GM21723 (cell line): ENCODE measurements around the gene B3GAT3.
"Not testable (repeated sequence)": the region's sequence is repeated elsewhere in the genome, so short reads cannot be mapped to it uniquely, and the experiment has no call there.

Experiments used
- ATAC-seq: cut with Tn5 transposase; IDR thresholded peaks from one replicate; pipeline ENCODE4 v1.9.1; 2021; ENCODE audit warnings: mild to moderate bottlenecking, moderate library complexity; ENCODE audit not compliant: unreplicated experiment

The B3GAT3 gene

DNA sequence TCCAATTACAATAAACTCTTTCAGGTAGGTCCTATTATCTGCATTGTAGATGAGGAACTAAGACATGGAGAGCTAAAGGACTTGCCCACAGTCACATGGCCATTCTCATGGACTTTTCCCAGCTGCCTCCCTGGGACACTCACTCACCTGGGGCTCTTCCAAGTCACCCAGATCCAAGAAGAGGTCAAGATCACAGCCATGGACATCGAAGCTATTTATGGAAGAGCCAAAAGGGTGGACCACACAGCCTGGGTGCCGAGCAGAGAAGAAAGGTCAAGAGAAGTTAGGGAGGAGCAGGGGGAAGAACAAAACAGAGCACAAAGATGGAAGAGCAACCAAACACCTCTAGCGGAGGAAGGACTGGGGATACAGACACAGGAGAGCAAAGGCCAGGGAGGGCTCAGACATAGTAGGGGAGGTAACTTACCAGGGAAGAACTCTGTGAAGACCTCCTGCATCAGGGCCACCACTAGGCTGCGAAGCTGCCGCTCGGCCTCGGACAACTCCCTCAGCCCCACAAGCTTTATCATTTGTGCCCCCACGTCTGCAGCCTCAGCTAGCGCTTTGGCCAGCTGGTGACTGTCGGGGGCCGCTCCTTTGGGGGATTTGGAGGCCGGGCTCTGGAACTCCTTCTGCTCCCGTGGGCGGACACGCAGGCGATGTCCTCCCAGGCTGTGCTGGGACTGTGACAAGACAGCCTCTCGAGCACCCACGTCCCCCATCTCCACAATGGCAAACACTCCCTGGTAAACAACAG, 40.6 kb downstream of the B3GAT3 start:
- no peak for ATAC-seq

DNA sequence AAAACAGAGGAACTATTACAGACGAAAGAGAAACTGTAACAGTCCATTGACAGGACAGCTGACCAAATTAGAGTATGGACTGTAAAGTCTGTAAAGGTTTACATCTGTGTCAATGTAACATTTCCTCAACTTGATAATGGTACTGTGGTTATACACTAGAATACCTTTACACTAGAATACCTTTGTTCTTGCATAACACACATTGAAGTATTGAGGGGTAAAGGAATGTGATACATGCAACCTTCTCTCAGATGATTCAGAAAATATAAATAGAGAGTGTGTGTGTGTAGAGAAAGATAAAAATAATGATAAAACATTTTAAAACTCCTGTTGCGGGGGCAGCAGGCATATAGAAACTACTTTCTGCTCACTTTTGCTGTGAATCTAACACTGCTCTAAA, 42.5 kb downstream of the B3GAT3 start:
- ATAC-seq: no peak

DNA sequence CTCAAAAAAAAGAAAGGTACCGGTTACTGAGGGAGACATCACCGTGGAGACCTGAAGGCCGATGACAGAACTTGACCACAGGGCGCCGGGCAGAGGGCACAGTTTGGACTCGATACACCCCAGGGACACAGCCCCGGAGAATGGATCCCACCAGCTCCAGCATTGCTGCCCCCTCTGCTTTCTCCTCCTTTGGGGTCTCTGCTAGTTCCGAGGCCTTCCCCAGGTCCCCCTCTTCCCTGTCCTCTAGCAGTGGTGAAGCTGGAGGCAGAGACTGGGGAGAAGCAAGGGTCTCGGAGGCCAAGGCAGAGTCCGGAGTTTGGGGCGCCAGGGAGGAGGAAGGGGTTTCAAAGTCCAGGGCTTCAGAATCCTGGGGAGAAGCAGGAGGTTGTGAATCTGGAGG, 43.2 kb downstream of the B3GAT3 start:
- no peak for ATAC-seq

DNA sequence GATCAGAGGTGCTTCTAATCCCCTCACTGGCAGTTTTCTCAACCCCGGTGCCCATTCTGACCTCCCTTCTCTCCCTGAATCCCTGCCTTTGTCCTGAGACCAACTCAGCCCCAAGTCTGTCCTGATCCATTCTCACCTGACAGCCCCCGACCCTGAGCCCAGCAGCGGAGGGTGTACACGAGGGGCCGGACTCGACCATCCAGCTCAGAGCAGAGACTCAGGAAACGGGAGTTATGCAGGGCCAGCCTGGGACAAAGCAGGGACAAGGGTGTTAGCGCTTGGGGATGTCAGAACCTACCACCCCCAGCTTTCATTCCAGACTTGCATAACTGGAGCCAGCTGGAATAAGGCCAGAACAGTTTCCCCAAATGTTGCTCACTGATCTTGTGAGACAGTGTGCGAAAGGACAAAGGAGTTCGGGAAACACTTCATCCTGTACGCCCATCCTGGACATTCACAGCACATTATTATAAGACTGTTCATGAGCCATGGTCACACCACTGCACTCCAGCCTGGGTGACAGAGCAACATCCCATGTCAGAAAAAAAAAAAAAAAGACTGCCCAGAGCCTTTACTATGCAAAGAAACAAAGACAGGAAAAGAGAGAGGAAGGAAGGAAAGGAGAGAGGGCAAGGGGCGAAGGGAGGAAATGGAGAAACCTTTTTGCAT, 44.6 kb downstream of the B3GAT3 start:
- ATAC-seq: no peak

DNA sequence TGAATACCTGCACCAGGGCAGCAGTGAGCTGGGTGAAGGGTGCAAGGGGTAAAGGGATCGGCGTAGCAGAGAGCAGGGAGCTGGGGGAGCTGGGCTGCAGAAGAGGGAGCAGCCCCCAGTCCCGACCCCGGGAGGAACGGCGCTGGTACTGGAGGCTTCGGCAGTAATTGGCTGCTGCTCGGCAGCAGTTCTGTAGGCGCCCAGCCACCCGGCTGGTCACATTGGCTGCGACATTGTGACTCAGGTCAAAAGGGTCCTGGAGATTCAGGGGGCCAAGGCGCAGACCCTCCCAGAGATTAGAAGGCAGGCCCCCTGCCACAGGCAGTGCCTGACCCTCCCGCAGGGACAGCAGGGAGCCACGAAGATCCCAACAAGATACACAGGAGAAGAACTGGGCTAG, 45.9 kb downstream of the B3GAT3 start:
- ATAC-seq: no peak

DNA sequence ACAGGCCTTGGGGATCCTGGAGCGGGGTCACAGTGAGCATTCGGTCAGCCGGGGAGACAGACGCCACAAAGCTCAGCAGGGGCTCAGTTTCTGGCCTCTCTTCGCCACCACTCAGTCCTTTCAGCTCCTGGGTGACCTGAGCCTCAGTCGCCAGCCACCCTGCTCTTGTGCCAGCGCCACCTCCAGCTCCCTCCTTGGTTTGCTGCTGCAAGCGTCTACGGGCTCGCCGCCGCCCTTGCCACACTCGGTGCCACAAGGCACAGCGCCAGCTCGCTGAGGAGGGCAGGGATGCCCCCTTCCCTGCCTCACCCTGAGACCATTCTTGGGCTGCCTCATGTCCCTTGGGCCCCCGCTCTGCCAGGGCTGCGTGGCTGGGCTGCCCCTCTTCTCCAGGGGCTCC, 46.6 kb downstream of the B3GAT3 start:
- no peak for ATAC-seq

DNA sequence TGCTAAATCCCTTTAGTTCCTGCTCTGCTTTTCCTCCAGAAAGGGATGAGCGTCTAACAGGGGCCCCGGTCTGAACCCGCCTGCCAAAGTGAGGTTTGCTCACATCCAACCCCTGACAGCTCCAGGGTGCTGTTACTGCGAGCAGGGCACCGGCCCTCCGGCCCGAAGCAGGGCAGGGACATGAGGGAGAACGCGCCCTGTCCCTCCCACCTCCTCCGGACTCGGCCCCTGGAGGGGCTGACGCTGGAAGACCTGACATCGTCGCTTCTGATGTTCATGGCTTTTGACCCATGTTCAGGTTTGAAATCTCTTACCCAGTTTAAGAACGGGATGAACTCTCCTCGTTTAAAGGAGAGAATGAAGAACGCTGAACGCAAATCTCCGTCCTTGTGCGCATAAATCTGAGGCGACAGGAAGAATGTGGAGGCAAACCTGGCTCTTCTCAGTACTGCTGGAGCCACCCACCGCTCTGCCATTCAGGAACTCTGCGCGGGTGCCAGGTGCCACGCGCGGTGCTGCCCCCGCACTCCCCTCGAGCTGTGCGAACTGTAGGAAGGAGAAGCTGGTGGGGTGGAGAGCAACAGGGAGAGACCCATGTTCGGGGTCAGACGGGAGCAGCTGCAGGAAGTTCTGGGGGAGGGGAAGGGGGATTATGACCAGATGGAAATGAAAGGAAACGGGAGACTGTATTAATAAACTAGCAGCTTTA, 47.3 kb downstream of the B3GAT3 start:
- ATAC-seq: no peak

DNA sequence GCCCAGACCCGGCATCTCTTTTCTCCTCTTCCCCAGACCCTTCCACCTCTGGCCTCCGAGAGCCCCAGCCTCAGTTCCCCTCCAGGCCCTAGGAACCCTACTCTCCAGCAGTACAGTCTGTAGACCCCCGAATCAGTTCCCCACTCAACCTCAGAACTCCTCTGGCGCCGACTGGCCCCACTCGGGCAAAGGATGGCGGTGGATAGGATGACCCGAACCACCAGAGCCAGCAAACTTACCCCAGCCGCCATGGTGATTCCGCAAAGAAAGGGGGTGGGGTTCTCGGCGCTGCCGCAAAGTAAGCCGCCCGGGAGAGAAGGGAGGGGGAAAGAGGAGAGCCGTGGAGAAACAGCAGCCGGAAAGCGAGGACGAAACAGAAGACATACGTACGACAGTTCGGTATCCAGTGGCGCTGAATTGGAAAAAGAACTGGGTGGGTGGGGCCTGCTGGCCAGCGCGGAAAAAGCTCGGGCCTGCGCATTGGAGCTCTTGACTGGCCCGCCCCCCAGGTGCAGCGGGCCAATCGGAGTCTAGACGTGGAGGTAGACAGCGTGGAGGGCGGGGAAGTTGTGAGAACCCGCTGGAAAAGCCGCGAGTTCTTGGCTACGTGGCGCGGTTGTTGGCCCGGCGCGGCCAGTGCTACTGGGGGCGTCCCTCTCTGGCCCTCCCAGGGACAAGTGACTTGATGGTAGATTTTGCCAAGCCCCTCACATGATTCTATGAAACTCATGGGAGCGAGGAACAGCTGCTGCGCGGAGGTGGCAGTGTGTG, 48.0 kb downstream of the B3GAT3 start, which contains the start of gene EEF1G:
Gene EEF1G (minus strand): TSS at position 300 of the 771 bp plus-strand sequence. CDS start 49 bp downstream, at position 251.
- peak; percentile 84 for ATAC-seq

DNA sequence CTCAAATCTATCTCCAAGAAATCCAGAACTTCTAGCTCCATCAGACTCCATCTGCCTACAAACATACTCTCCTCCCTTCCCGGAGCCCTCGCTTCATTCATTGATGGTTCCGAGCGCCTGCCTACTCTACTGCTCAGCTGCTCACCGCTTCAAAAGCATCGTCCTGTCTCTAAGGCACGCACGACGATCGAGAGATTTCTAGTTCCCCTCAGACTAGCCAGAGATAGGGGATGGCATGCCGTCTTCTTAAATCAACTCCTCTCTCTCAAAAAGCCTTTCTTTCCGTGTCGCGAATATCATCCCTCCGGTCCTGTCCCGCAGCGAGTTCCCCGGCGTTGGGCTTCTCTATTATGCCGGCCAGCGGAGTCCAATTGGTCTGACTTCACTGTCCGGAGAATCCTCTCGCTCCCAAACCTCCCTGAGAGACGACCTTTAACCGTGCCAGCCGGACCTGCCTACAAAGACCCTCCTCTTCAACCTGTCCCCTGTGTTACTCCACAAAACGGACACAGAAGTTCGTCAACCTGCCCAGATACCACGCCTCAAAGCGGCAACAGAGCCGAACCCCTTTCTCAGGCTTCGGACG, 48.7 kb downstream of the B3GAT3 start:
- ATAC-seq: no peak

DNA sequence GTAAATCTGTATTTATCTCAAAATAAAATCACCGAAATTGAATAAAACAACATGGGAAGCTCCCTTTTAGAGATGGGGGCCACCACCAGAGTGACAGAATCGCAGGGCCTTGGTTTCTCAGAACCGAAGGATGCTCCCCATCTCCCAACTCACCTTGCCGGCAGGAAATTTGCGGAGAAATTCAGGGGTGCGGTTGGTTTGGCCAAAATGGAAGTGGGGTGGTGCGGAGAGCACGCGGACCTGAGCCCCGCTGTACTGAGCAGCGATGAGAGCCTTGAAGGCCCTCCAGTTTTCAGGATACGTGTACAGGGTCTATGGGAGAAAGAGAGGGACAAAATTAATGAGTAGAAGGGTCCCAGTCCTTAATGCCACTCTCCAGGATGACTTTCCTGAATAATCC, 49.4 kb downstream of the B3GAT3 start:
- ATAC-seq: no peak

DNA sequence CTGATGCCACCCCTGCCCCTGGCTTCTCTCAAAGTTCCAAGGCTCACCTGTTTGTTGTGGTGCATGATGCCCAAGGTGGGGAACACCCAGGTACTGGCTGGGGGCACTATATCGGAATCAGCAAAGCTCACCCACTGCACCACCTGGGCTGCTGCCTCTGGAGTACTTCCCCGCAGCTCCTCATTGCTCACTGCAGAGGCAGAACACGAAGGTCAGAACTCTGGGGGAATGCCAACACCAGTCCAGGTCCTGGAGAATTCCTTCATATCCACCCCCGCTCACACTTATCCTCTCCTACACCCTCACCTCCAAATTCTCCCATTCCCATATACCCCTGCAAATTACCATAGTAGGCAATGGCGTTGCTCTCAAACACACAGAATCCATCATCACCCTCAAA, 50.3 kb downstream of the B3GAT3 start:
- ATAC-seq: not testable (repeated sequence)

DNA sequence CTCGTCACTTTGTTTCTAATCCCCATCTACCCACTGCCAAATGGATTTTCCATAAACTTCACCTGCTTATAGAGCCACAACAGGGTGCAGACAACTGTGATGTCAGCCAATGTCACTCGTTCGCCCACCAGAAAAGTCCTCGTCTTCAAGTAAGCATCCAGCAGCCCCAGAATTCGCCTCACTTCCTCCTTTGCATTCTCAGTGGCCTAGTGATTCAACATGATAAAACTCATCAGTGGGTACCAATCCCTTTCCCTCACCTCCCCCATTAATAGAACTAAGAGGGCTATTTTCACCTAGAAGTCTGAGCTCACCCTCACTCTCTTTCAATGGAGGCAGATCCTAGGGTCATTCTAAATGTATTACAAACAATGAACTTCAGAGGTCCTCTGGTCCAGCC, 50.9 kb downstream of the B3GAT3 start:
- not testable (repeated sequence) for ATAC-seq

DNA sequence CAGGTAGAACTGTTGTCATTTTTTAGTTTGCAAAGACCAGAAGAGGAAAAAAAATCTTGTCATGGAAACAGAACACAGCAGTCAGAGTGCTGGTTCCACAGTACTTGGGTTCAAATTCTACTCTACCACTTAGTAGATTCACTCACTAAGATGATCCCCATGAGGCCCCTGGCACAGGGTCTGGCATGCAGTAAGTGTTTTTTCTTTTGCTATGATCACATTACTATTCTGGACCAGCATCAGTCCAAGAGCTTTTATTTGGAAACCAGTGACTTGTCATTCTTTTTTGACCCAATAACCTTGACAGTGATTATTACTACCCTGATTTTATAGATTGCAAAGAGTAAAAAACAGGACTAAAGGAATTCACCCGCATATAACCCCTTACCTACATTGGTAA, 52.2 kb downstream of the B3GAT3 start:
- no peak for ATAC-seq

DNA sequence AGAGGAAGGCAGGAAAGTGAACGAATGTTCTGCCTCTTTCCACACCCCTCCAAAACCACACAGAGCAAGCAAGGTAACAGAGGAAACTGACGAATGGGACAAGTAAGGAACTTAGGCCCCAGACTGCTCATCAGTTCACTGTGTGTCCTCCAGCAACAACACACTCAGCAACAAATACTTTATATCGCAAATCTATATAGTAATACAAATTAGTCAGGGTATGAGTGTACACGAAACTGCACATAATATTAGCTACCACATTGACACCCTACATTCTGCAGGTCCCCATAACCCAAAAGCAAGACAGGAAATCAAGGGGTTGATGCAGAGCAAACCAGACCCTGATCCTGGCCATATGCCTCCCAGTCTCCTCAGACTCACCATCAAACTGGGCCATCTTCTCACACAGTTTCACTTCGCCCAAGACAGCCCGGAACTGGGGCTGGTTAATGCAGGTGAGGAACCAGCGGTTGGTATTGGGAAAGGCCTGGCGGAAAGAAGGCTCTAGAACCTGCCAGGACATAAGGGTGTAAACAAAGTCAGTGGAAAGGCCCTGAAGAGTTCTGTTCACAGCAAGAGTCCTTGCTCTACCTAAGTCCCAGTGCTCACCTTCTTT, 54.7 kb downstream of the B3GAT3 start:
- ATAC-seq: no peak

DNA sequence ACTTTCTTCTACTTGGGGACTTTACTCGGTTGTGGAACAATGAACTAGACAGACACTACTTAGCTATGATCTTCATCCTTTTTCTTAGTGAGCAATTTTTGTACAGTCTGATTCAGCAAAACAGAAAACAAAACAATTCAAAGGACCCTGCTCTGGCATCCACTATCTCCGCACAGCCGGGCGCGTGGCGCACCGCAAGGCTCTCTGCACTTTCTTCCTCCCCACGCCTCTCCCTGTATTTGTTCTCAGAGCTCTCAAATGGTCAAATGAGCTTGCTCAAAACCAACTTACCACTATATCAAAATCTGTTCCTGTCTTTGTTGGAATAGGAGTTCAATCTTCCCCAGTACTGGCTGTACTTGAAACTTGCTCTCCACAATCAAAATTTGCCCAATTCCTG, 55.5 kb downstream of the B3GAT3 start:
- no peak for ATAC-seq
